Activated T-cell treated with anti-CD3 and anti-CD28 coated beads for 48 hours (primary cell): Measurements from ENCODE around the gene KPTN.

Source experiments
- DNase-seq: peaks from one replicate; pipeline ENCODE4 v3.0.0-alpha.2; 2020; ENCODE audit warnings: low read depth

The KPTN gene

DNA sequence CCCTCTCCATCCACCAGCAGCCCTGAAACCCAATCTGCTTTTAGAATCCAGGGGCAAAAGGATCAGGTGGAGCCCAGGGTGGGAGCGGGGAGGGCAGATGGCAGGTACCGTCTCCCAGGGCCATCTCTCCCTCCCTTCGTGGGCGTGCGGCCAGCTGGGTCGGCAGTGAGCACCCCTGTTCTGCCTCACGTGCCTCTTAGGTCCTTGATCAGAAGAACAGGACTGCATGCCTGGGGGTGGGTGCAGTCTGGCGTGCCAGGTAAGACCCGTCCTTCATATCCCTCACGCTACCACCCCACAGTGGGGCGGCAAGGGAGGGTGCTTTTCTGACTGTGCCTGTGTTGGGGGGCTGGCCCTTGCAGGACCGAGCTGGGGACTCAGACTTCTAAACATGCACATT lies 14.3 kb downstream of the KPTN start:
- no peak for DNase-seq

DNA sequence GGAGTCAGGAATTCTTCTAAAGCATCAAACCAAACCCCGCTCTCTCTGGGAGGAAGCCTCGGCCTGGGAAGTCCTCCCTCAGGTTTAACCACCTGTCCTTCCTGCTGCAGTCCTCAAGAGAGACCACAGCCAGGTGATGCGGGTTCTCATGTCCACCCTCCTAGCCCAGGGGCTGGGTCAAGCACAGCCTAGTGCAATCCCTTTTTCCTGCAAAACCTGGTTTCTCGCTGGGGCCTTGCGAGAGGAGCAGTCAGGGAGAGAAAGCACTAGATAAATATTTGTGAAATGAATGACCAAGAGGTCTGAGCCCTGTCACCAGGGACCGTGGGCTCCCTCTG lies 14.7 kb downstream of the KPTN start:
- DNase-seq = no peak

DNA sequence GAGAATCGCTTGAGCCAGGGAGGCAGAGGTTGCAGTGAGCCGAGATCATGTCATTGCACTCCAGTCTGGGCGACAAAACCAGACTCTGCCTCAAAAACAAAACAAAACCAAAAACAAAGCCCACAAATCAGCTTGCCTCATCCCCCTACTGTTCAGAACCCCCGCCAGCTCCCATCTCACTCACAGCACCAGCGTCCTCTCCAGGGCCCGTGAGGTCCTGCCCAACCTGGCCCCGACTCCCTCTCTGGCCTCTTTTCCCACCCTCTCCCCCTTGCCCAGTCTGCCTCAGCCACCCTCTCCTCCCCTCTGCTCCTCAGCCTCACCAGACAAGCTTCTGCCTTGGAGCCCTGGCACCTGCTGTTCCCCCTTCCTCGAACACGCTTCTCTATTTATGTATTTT lies 16.1 kb downstream of the KPTN start:
- DNase-seq = no peak

- no peak for DNase-seq
These were observed 18.1 kb downstream of the KPTN start for GRCh38 chr19:47465957-47466356.

DNA sequence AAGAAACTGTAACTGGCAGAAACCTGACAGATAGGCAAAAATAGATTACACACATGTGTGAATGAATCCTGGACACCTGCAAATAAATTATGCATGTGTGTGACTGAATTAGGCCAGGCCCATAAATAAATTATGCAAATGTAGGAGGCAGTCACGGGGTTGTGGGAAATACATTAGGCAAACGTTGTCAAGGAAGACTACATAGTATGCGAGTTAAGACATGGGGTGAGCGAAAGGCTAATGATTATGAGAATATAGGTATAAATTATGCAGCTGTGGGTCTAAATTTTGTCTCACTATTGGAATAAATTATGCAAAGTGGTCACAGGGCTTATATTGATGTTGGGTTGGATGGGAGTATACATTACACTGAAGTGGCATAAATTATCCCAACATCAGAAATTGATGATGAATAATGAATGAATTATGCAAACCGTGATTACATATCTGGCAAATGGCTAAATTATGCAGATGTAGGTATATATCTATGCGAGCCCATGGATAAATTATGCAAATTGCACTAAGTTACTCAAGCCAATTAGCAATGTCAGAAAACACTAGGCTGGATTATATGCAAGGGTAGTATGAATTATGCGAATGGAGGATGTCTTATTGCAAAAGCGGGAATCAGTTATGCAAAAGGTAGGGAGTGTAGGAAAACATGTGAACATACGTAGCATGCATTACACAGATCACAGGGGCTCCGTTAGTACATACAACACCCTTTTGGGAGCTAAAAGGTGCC lies 19.2 kb downstream of the KPTN start:
- DNase-seq = no peak

DNA sequence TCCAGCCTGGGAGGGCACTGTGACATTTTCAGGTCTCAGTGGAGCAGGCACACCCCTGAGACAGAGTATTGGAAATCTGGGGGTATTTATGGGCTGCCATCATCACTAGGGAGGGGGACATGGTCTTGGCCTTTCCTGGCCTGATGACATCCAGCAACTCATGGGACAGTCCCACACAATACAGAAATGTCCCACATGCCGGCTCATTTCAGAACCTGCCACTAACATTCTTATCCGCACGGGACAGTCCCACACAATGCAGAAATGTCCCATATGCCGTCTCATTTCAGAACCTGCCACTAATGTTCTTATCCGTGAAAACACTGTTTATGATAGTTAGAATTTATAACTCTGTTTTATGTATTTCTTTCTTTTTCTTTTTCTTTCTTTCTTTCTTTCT lies 22.1 kb downstream of the KPTN start:
- no peak for DNase-seq

- no peak for DNase-seq
These were observed 24.5 kb downstream of the KPTN start for GRCh38 chr19:47459477-47459876.

DNA sequence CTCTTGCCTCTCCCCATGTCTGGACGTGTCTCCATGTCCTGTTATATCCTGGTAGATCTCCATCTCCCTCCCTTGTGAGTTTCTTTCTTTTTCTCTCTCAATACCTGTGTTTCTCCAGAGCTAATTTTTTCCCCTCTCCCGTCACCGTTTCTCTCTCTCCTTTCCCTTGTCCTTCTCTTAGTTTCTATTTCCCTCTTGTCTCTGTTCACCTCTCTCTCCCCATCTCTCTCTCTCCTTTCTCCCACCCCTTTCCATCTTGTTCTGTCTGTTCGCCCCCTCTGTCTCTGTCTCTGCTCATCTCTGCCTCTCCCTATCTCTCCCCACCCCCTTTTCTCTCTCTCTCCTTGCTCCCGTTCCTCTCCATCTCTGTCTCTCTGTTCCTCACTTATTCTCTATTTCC lies 25.3 kb downstream of the KPTN start:
- DNase-seq = no peak

DNA sequence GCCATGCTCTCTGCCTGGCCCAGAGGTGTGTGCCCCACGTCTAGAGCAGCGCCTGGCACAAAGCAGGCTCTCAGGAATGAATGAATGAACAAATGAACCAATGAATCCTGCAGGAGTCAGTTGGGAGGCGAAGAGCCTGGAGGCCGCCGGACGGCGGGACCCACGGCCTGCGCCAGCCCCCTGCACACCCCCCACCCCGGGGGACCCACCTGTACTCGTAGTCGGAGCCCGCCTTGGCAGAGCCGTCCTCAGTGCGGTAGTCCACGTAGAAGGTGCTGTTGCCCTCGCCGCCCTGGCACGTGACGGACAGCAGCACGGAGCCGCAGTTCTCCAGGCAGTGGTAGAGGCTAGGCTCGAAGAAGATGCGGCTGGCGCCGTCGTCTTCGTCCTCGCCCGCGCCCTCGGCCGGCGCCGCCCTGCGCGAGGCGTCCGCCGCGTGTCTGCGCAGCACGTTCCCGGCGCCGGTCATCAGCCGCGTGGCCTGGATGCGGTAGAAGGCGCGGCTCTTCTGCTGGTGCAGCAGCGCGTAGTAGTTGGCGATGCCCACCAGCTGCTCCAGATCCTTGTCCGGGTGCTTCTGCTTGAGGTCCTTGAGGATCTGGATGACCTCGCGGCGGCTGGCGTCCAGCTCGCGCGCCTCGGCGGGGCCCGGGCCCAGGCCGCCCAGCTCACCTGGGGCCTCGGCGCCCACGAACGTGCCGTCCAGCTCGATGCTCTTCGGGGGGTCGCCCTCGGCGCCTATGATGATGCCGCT lies 27.1 kb downstream of the KPTN start:
- no peak for DNase-seq

DNA sequence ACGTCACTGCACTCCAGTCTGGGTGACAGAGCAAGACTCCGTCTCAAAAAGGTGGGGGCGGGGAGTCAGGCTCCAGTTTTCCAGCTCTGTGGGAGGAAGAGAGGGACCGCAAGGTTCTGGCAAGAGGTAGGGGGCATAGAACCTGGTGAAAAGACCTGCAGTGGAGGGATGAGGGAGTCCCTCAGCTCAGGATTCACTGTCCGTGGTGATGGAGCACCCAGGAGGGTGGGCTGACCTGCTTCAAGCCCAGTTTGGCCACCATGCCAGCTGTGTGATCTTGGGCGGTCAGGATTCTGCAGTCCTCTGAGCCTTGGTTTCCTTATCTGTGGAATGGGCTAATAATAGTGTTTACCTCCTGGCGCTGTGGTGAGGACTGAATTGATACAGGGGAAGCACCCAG lies 33.5 kb downstream of the KPTN start:
- DNase-seq = no peak

DNA sequence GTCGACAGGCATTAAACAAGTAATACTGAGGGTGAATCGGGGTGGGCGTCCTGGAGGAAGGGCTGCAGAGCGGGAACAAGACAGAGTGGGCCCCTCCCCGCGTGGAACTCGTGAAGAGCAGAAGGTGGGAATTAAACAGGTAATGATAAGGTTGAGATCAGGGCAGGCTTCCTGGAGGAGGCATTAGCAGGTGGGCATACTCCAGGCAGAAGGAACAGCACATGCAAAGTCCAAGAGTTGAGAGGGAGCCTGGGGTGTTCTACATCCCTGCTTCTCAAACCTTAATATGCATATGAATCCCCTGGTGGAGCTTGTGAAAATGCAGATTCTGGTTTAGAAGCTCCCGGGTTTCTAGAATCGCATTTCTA lies 35.7 kb downstream of the KPTN start:
- DNase-seq = no peak

DNA sequence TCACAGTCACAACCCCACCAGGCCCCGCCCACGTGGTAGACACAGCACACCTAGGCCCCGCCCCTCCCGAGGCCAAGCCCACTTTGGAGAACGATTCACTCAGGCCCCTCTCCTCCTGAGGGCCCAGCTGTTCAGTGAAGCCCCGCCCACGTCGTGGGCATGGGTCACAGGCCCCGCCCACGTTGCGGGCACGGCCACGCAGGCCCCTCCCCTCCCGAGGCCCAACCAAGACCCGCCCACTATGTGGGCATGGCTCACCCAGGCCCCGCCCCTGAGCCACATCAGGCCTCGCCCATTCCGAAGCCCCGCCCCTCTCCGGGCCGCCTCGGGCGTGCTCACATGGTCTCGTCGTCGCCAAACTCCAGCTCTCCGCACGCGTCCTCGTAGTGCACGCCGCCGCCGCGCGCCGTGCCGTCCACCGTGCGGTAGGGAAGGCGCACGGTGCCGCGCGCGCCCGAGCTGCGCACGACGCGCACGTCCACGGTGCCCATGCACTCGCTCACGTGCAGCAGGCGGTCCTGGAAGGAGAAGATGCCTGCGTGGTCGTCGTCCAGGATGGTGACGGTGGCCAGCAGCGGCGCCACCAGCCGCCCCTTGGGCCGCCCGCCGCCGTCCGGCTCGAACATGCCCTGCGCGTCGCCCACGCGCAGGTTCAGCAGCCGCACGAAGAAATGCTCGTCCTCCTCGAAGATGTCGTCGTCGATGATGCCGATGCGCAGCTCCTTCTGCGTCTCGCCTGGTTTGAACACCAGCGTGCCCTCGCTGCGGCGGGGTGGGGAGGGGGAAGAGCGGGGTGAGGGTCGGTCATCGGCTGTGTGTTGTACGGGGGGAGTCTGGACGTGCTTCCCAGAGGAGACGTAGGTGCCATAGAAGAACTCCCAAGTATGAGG lies 36.3 kb downstream of the KPTN start:
- peak; percentile 77 for DNase-seq

DNA sequence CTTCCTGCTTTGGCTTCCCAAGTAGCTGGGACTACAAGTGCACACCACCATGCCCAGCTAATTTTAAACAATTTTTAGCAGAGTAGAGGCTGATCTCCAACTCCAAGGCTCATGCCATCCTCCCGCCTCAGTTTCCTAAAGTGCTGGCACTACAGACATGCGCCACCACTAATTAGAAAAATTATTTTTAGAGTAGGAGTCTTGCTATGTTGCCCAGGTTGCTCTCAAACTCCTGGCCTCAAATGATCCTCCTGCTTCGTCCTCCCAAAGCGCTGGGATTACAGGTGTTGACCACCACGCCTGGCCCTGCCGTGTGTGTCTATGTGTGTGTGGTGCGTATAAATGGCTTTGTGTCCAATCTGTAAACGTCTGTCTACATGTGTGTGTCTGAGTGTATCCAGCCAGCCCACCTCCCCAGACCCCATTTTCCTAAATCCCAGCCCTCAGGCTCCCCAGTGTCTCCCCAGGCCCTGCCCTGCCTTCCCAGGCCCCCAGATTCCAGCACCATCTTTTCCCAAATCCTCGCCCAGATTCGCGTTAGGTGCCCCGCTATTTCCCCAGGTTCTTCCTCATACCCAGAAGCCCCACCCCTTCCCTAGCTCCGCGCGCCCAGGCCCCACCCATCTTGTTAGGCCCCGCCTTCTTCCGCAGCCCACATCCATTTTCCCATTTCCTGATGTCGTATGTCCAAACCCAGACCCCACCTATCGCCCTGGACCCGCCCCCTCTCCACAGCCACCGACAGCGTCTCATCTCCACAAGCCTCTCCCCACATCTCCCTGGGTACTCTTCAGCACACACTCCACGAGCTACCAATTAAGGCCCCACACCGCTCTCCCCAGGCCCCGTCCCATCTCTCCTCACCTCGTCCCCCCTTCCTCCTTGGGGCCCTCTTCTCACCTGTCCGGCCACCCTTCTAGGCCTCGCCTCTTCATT lies 37.2 kb downstream of the KPTN start:
- peak; percentile 38 for DNase-seq

DNA sequence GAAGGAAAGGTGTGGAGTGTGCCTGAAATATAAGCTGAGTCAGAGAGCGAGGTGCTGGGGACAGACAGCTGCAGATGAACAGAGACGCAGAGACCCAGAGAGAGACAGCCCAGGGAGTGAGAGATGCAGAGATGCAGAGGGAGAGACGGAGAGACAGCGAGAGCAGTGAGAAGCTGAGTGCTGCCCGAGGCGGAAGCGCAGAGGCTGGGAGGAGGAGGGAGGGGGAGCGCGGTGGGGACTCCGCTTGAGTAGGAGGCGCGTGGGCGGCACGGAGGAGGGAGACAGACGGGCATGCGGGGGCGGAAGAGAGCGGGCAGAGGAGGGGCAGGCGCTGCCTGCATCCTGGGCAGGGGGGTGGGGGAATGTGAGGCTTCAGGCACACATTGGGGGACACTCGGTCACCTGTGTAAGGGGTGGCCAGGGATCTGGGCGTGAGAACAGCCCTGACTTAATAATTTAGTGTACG lies 38.0 kb downstream of the KPTN start:
- DNase-seq = no peak

DNA sequence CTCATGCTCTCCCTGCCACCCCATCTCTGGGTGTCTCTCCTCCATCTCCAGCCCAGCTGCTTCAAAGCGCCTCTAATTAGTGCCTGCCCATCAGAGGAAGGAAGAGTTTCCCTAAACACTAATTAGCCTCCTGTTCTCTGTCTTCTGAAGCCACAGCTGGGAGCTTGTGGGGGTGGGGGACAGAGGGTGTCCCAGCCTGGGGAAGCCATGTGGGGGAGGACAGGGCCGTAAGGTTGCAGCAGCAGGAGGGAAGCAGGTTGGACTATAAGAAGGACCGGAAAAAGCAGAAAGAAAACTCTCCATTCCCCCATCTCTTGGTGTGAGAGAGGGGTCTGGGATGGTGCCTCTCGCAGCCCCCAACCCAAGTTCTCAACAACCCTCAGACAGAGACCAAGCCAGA lies 38.5 kb downstream of the KPTN start:
- DNase-seq = no peak

DNA sequence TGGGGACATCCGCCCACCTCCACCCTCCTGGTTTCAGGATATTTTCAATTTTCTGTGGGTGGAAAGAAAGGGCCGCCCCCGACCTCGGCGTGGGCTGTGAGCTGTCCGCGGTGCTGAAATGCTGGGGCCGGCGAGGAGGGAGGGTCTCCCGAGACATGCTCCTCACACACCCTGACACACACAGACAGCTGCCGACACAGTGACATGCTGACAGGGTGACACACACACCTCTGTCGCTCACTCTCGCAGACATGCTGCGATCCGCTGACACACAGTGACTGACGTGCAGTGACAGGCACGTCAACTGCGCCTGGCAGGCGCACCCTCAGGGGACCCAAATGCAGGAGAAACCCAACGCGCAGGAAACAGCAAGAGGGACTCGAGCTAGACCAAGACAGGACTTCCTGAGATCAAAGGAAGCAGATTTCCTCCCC lies 39.6 kb downstream of the KPTN start:
- no peak for DNase-seq

DNA sequence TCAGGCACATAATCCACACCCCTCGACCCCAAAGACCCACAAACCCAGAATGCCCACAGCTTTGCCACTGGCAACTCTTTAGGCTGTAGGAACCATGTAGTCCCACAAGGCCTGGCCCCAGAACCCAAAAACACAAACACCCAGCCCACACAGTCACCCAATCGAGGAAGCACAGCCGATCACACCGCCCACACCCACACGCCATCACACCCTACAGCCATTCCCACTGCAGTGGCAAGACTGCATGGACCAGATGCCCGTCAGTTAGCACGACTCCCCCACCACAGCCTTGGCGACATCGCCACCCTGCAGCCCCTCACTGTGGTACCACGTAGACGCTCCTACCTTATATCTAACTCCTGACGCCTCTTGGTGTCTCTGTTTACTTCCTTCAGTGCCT lies 40.7 kb downstream of the KPTN start:
- DNase-seq = no peak

DNA sequence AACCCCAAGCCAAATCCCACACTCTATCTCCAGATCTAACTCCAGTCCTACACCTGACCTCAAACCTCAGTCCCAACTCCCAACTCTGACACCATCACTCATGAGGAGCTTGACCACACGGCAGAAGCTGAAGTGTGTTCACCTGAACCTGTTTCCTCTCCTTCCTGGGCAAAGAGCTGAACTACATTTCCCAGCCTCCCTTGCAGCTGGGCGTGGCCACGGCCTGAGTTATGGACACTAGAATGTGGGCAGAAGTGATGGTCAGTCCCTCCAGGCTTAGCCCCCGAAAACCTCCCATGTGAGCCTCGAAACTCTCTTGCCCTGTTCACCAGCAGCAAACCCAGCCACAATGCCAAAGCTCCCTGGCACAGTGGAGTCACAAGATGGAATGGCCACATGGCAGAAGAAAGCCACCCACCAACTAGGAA lies 45.2 kb downstream of the KPTN start:
- DNase-seq = no peak

DNA sequence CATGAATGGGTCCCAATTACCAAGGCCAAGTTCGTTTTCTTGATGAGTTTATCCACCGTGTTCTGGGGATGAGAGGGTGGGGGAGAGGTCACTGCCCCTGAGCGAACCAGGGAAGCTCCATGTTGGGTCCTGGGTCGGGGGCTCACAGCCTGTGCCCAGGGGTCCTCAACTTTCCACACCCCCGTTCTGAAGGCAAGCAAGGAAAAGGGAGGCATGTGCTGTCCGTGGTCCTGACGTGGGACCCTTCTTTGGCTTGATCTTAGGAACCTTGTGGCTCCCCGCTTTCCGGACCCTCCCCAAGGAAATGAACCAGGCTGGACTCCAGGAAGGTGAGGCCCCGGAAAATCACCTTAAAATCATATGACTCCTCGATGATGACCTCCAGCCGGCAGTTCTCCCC lies 46.5 kb downstream of the KPTN start:
- DNase-seq = no peak

- peak; percentile 76 for DNase-seq
These were observed 47.2 kb downstream of the KPTN start for GRCh38 chr19:47436712-47437401.

- no peak for DNase-seq
These were observed 48.1 kb downstream of the KPTN start for GRCh38 chr19:47435883-47436417.
